HepG2 (cell line): Measurements from ENCODE around the gene JUND. TPM values are rescaled to one million over a fixed set of nuclear protein-coding genes. Genes with fewer than 3 reads are reported as not detected.

ENCODE experiments used
- MAFK ChIP-seq, 2 experiments: IDR thresholded peaks in 1 of 2; conservative IDR thresholded peaks in 1 of 2; 2 replicates each; pipeline ENCODE4 v1.6.1; 2011; ENCODE audit warnings: improper control_type of control experiment in 2 of 2, low read length in 2 of 2
- NFE2 ChIP-seq: sonication (generic); formaldehyde crosslinking; IDR thresholded peaks from 2 replicates; pipeline ENCODE4 v1.4.0; 2020; ENCODE audit warnings: missing genetic modification reagents
- NR2F1 ChIP-seq, 2 experiments: fragments of 450-650 bp in 1 of 2; formaldehyde crosslinking in 1 of 2; IDR thresholded peaks; 2 replicates each; pipeline versions ENCODE4 v1.5.0 to v1.6.1; 2016 to 2020; ENCODE audit warnings: mild to moderate bottlenecking in 1 of 2, missing compliant biosample characterization in 1 of 2, missing genetic modification reagents in 1 of 2, moderate library complexity in 1 of 2
- PHF5A ChIP-seq: IDR thresholded peaks from one replicate; pipeline ENCODE4 v1.6.1; 2018; ENCODE audit warnings: low read depth, missing genetic modification reagents; ENCODE audit not compliant: unreplicated experiment
- RBAK ChIP-seq: sonication (generic); formaldehyde crosslinking; IDR thresholded peaks from 2 replicates; pipeline ENCODE4 v1.5.1; 2020; ENCODE audit warnings: mild to moderate bottlenecking, missing genetic modification reagents
- RELA ChIP-seq: sonication (generic); formaldehyde crosslinking; IDR thresholded peaks from 2 replicates; pipeline ENCODE4 v1.4.0; 2020; ENCODE audit warnings: missing genetic modification reagents
- RFX3 ChIP-seq: IDR thresholded peaks from 2 replicates; pipeline ENCODE4 v1.6.1; 2016; ENCODE audit warnings: missing biosample characterization, missing genetic modification reagents
- SRF ChIP-seq: IDR thresholded peaks from 2 replicates; pipeline ENCODE4 v1.6.1; 2011; ENCODE audit warnings: mild to moderate bottlenecking, low read depth, low read length, moderate library complexity
- SRSF1 ChIP-seq: fragments of 200-400 bp; formaldehyde crosslinking; optimal IDR thresholded peaks from 2 replicates; pipeline ENCODE3; 2017; ENCODE audit warnings: mild to moderate bottlenecking, low read depth, low read length, moderate library complexity
- ZNF550 ChIP-seq: sonication (generic); formaldehyde crosslinking; IDR thresholded peaks from 2 replicates; pipeline ENCODE4 v1.4.0; 2020; ENCODE audit warnings: mild to moderate bottlenecking, missing genetic modification reagents, borderline replicate concordance
- ZNF615 ChIP-seq: sonication (generic); formaldehyde crosslinking; IDR thresholded peaks from 2 replicates; pipeline ENCODE4 v1.5.0; 2020; ENCODE audit warnings: mild to moderate bottlenecking, missing genetic modification reagents, borderline replicate concordance
- polyA plus RNA-seq, 8 experiments: library from polyadenylated mRNA; depleted of rRNA in 3 of 8; stranded (reverse) in 7 of 8; unstranded in 1 of 8; fragments of >200 nt; fragmentation: Illumina TruSeq in 4 of 8; extraction: Trizol in 4 of 8; gene quantifications; 2 replicates each; pipeline versions ENCODE4 v1.2.1 to v1.2.3, GENCODE V29; 2011 to 2016; ENCODE audit warnings: low read depth in 4 of 8, missing spikeins in 1 of 8, mixed read lengths in 1 of 8; ENCODE audit not compliant: insufficient read depth in 1 of 8
- total RNA-seq, 5 experiments: library from RNA; depleted of rRNA; stranded (reverse); fragments of >200 nt; fragmentation: Illumina TruSeq; extraction: Trizol; gene quantifications; 2 replicates each; pipeline ENCODE4 v1.2.3, GENCODE V29; 2016; ENCODE audit warnings: low read depth in 1 of 5
- TF ChIP-seq, protein P1 (sequence below): sonication (generic); formaldehyde crosslinking; IDR thresholded peaks from 2 replicates; pipeline ENCODE4 v1.4.0; 2020; ENCODE audit warnings: mild to moderate bottlenecking, low read depth, missing genetic modification reagents
- TF ChIP-seq, protein P2 (sequence below): sonication (generic); formaldehyde crosslinking; IDR thresholded peaks from 2 replicates; pipeline ENCODE4 v1.5.0; 2020; ENCODE audit warnings: mild to moderate bottlenecking, missing genetic modification reagents
- TF ChIP-seq, protein P3 (sequence below): sonication (generic); formaldehyde crosslinking; IDR thresholded peaks from 2 replicates; pipeline ENCODE4 v1.8.1; 2023; ENCODE audit warnings: mild to moderate bottlenecking, moderate library complexity, missing genetic modification reagents
- TF ChIP-seq, protein P4 (sequence below): sonication (generic); formaldehyde crosslinking; IDR thresholded peaks from 2 replicates; pipeline ENCODE4 v1.5.1; 2020; ENCODE audit warnings: mild to moderate bottlenecking, missing genetic modification reagents, moderate library complexity

JUND gene
- total and polyA plus RNA-seq, 2 of the 13 experiments (the other 11 are each of a cell fraction or from before 2014, with no cell fraction given): 41.2 to 59.8 TPM

DNA sequence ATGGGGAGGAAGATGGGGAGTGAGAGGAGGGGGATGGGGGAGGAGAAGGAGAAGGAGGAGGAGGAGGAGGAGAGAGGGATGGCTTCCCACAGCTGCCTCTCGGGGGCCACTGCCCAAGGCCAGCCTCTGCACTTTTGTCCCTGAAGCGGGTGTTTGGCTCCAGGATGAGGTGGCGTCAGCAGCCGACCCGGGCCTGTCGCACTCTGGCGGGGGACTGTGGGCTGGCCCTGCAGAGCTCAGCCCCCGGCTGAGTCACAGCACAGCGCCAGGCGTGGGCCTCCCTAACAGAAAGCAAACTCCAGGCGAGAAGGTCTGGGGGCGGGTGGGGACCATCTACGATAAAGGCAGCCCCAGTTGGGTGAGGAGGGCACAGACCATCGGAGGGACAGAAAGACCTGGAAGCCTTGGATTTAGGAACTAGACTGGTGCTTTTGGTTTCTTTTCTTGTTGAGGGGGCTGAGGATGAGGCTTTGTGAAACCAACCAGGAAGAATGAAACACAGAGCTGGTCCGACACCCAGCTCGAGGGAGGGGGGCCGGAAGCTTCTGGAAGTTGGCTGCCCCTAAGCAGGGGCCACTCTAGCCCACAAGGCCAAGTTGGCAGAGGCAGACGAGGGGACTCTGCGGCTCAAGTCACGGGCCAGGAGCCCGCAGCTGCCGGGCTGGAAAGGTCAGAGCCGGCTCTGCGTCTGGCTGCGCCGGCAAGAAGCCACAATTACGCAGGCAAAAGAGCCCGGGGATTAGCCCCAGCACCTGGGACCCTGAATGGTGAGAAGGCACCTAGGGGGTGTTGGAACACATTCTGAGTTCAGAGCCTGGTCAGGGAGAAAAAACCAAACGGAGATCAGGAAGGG, 23.3 kb upstream of the JUND start (continued):
- no peak for TF ChIP-seq MAFK (conservative IDR thresholded peaks at IDR 0.05 in 1 of 2, IDR thresholded peaks at IDR 0.05 in 1 of 2; ENCODE audit: low read length in 2 of 2)
- TF ChIP-seq, protein P1, sequence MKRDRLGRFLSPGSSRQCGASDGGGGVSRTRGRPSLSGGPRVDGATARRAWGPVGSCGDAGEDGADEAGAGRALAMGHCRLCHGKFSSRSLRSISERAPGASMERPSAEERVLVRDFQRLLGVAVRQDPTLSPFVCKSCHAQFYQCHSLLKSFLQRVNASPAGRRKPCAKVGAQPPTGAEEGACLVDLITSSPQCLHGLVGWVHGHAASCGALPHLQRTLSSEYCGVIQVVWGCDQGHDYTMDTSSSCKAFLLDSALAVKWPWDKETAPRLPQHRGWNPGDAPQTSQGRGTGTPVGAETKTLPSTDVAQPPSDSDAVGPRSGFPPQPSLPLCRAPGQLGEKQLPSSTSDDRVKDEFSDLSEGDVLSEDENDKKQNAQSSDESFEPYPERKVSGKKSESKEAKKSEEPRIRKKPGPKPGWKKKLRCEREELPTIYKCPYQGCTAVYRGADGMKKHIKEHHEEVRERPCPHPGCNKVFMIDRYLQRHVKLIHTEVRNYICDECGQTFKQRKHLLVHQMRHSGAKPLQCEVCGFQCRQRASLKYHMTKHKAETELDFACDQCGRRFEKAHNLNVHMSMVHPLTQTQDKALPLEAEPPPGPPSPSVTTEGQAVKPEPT (CRISPR knock-in tag): 0 out of 2 replicates have a peak, but pooled peaks have one; percentile 60
- TF ChIP-seq SRF: no peak
- TF ChIP-seq RFX3 (CRISPR knock-in tag): no peak
- TF ChIP-seq, protein P2, sequence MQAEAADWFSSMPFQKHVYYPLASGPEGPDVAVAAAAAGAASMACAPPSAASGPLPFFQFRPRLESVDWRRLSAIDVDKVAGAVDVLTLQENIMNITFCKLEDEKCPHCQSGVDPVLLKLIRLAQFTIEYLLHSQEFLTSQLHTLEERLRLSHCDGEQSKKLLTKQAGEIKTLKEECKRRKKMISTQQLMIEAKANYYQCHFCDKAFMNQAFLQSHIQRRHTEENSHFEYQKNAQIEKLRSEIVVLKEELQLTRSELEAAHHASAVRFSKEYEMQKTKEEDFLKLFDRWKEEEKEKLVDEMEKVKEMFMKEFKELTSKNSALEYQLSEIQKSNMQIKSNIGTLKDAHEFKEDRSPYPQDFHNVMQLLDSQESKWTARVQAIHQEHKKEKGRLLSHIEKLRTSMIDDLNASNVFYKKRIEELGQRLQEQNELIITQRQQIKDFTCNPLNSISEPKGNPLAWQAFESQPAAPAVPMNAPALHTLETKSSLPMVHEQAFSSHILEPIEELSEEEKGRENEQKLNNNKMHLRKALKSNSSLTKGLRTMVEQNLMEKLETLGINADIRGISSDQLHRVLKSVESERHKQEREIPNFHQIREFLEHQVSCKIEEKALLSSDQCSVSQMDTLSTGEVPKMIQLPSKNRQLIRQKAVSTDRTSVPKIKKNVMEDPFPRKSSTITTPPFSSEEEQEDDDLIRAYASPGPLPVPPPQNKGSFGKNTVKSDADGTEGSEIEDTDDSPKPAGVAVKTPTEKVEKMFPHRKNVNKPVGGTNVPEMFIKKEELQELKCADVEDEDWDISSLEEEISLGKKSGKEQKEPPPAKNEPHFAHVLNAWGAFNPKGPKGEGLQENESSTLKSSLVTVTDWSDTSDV (CRISPR knock-in tag): no peak
- no peak for TF ChIP-seq PHF5A
- TF ChIP-seq ZNF550 (CRISPR knock-in tag): no peak
- no peak for TF ChIP-seq NFE2 (CRISPR knock-in tag)
- TF ChIP-seq SRSF1: no peak
- TF ChIP-seq, protein P3, sequence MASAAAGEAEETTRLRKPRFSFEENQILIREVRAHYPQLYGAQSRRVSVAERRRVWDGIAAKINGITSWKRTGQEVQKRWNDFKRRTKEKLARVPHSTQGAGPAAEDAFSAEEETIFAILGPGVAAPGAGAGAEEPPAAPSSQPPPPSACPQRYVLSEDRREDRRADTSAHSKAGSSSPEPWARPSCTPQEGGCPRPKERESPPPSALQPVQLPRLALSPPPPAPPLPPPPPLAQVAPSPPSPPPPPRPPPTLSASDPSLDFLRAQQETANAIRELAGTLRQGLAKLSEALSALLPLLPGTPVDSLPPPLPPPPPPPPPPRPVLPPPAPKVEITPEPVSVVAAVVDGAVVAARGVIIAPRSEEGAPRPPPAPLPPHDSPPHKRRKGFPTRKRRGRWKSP (CRISPR knock-in tag): peak; percentile 24; the same call in 1 of the 2 replicates
- TF ChIP-seq NR2F1 (CRISPR knock-in tag; IDR thresholded peaks at IDR 0.05): no peak
- TF ChIP-seq RBAK (CRISPR knock-in tag): no peak
- no peak for TF ChIP-seq RELA (CRISPR knock-in tag)
- TF ChIP-seq, protein P4, sequence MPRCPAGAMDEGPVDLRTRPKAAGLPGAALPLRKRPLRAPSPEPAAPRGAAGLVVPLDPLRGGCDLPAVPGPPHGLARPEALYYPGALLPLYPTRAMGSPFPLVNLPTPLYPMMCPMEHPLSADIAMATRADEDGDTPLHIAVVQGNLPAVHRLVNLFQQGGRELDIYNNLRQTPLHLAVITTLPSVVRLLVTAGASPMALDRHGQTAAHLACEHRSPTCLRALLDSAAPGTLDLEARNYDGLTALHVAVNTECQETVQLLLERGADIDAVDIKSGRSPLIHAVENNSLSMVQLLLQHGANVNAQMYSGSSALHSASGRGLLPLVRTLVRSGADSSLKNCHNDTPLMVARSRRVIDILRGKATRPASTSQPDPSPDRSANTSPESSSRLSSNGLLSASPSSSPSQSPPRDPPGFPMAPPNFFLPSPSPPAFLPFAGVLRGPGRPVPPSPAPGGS (CRISPR knock-in tag): peak; percentile 20; the same call in 1 of the 2 replicates
- TF ChIP-seq ZNF615: no peak
